ENCODE data around the gene GRN.
A peak's percentile ranks its signal among the peaks of the same experiment; 100 is the strongest.

Gene GRN

DNA sequence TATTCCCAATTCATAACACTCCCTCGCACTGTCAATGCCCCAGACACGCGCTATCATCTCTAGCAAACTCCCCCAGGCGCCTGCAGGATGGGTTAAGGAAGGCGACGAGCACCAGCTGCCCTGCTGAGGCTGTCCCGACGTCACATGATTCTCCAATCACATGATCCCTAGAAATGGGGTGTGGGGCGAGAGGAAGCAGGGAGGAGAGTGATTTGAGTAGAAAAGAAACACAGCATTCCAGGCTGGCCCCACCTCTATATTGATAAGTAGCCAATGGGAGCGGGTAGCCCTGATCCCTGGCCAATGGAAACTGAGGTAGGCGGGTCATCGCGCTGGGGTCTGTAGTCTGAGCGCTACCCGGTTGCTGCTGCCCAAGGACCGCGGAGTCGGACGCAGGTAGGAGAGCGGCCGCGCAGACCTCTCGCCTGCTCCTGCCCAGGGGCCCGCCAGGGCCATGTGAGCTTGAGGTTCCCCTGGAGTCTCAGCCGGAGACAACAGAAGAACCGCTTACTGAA is at the start of gene GRN:
GRN (plus strand) TSS at position 364 of the 515 bp plus-strand sequence. CDS start 3,863 bp downstream, outside the sequence.
- Histone ChIP-seq H3K27me3 (ENCODE audit: insufficient read depth, low read depth, severe bottlenecking) (no peaks in the 10 kb centered on the region), H3K27ac (peak within 1 kb of the TSS; percentile 54), H3K9me3 (ENCODE audit: severe bottlenecking) (no peaks in the 10 kb centered on the region), H3K36me3 (peaks cover 4% of the 10 kb centered on the region; the same call in 1 of the 2 replicates), H3K4me3 (ENCODE audit: low read depth, low read length) (peak within 1 kb of the TSS; percentile 80)
- TF ChIP-seq, protein P1, sequence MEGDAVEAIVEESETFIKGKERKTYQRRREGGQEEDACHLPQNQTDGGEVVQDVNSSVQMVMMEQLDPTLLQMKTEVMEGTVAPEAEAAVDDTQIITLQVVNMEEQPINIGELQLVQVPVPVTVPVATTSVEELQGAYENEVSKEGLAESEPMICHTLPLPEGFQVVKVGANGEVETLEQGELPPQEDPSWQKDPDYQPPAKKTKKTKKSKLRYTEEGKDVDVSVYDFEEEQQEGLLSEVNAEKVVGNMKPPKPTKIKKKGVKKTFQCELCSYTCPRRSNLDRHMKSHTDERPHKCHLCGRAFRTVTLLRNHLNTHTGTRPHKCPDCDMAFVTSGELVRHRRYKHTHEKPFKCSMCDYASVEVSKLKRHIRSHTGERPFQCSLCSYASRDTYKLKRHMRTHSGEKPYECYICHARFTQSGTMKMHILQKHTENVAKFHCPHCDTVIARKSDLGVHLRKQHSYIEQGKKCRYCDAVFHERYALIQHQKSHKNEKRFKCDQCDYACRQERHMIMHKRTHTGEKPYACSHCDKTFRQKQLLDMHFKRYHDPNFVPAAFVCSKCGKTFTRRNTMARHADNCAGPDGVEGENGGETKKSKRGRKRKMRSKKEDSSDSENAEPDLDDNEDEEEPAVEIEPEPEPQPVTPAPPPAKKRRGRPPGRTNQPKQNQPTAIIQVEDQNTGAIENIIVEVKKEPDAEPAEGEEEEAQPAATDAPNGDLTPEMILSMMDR (IDR thresholded peaks at IDR 0.05; ENCODE audit: low read depth, low read length) = no peak
- DNase-seq = peak; percentile 98

GRCh38 chr17:44297975-44298374 is 47.1 kb upstream of the GRN start:
- Histone ChIP-seq H3K36me3 (peaks cover 9% of the 10 kb centered on the region), H3K9me3 (ENCODE audit: severe bottlenecking) (no peaks in the 10 kb centered on the region), H3K27ac (no peak overlapping the region), H3K27me3 (ENCODE audit: insufficient read depth, low read depth, severe bottlenecking) (no peaks in the 10 kb centered on the region), H3K4me3 (ENCODE audit: low read depth, low read length) (no peak overlapping the region)
- TF ChIP-seq, protein P1 (IDR thresholded peaks at IDR 0.05; ENCODE audit: low read depth, low read length) = no peak
- DNase-seq = no peak

- H3K36me3 ChIP-seq = peaks cover 9% of the 10 kb centered on the region
- no peak overlapping the region for H3K27ac ChIP-seq
- no peak for DNase-seq
- H3K4me3 ChIP-seq (ENCODE audit: low read depth, low read length) = no peak overlapping the region
- TF ChIP-seq, protein P1 (IDR thresholded peaks at IDR 0.05; ENCODE audit: low read depth, low read length) = no peak
- no peaks in the 10 kb centered on the region for H3K27me3 ChIP-seq (ENCODE audit: insufficient read depth, low read depth, severe bottlenecking)
- H3K9me3 ChIP-seq (ENCODE audit: severe bottlenecking) = no peaks in the 10 kb centered on the region
These were observed 40.5 kb upstream of the GRN start for GRCh38 chr17:44304651-44305050.

DNA sequence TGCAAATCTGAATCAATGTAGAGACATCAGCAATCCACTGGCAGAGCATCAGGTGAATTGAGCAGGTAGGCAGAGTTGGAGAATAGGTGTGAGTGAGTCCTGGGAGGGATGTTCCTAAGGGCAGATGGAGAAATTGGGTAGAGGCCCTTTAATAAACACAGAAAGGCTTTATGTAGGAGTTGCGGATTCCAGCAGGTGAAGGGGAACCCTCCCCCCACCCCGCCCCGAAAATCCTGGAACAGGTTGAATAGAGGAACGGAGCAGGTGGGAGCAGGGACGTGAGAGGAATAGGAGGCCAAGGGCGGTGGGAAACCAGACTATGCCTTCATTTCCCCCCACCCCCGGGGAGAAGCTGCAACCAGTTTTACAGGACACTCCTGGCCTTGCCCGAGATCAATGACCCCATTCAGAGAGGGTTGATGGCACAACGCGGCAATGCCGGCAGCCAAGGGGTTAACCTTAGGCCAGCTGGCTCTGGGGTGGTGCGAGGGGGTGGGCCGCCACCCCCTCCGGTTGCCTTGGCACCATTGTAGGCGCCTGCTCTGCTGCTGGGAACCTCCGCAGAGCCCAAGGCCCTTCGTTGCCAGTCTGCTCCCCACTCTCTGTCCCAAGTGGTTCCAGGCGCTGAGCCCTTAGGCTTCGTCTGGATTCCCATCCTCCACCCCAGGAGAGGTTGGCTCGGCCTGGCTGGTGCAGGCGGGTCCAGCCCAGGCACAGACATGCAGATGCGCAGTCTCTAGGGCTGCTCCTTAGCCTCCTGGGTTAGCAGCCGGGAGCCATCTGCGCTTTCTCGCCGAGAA is 37.5 kb upstream of the GRN start:
- DNase-seq = peak; percentile 92
- Histone ChIP-seq H3K36me3 (peaks cover 5% of the 10 kb centered on the region; the same call in 1 of the 2 replicates), H3K27ac (peak overlapping the region; percentile 95), H3K27me3 (ENCODE audit: insufficient read depth, low read depth, severe bottlenecking) (no peaks in the 10 kb centered on the region), H3K4me3 (ENCODE audit: low read depth, low read length) (peak overlapping the region; percentile 65), H3K9me3 (ENCODE audit: severe bottlenecking) (no peaks in the 10 kb centered on the region)
- TF ChIP-seq, protein P1 (IDR thresholded peaks at IDR 0.05; ENCODE audit: low read depth, low read length) = no peak

- Histone ChIP-seq H3K27me3 (ENCODE audit: insufficient read depth, low read depth, severe bottlenecking) (no peaks in the 10 kb centered on the region), H3K9me3 (ENCODE audit: severe bottlenecking) (no peaks in the 10 kb centered on the region), H3K36me3 (peaks cover 12% of the 10 kb centered on the region), H3K4me3 (ENCODE audit: low read depth, low read length) (peak within 1 kb of the TSS; percentile 65), H3K27ac (peak within 1 kb of the TSS; percentile 95)
- DNase-seq = peak; percentile 99
- TF ChIP-seq, protein P1 (IDR thresholded peaks at IDR 0.05; ENCODE audit: low read depth, low read length) = no peak
These were observed 36.7 kb upstream of the GRN start, which contains the start of gene RUNDC3A for GRCh38 chr17:44308320-44308818. Gene RUNDC3A (plus strand): TSS chr17:44308601. CDS start chr17:44308833, 232 bp downstream.
